Measurements from ENCODE around the gene ZNF277. TPM values are rescaled to one million over a fixed set of nuclear protein-coding genes. Genes with fewer than 3 reads are reported as not detected.

ZNF277 gene
- total RNA-seq, 1 donor from 2014 or later, result 21.6 TPM

- Histone ChIP-seq H3K9me3 (no peaks in the 10 kb centered on the region), H3K4me3 (no peak overlapping the region), H3K4me1 (peaks cover 6% of the 10 kb centered on the region), H3K27me3 (no peaks in the 10 kb centered on the region), H3K36me3 (no peaks in the 10 kb centered on the region), H3K27ac (no peak overlapping the region)
- TF ChIP-seq POLR2AphosphoS5 (IDR thresholded peaks at IDR 0.05; ENCODE audit: insufficient read depth in 1 of 2, low read depth in 1 of 2) (no peak), POLR2A (IDR thresholded peaks at IDR 0.05) (no peak), CTCF (IDR thresholded peaks at IDR 0.05) (no peak)
- DNase-seq (ENCODE audit: extremely low spot score in 2 of 2), result no peak
- intact Hi-C loops (cut with DNase I), result no loop called here
Observed at GRCh38 chr7:112214883-112215282, 8.4 kb downstream of the ZNF277 start.

GRCh38 chr7:112215787-112216186 lies 9.3 kb downstream of the ZNF277 start:
- Histone ChIP-seq H3K36me3 (no peaks in the 10 kb centered on the region), H3K4me3 (no peak overlapping the region), H3K4me1 (peaks cover 6% of the 10 kb centered on the region), H3K9me3 (no peaks in the 10 kb centered on the region), H3K27me3 (no peaks in the 10 kb centered on the region), H3K27ac (no peak overlapping the region)
- TF ChIP-seq CTCF (IDR thresholded peaks at IDR 0.05), result no peak
- no peak for TF ChIP-seq POLR2A (IDR thresholded peaks at IDR 0.05)
- TF ChIP-seq POLR2AphosphoS5 (IDR thresholded peaks at IDR 0.05; ENCODE audit: insufficient read depth in 1 of 2, low read depth in 1 of 2), result no peak
- DNase-seq (ENCODE audit: extremely low spot score in 2 of 2), result no peak
- intact Hi-C loops (cut with DNase I), result no loop called here

GRCh38 chr7:112220877-112221434 lies 14.5 kb downstream of the ZNF277 start:
- Histone ChIP-seq H3K27ac (no peak overlapping the region), H3K9me3 (no peaks in the 10 kb centered on the region), H3K4me1 (no peaks in the 10 kb centered on the region), H3K27me3 (no peaks in the 10 kb centered on the region), H3K36me3 (no peaks in the 10 kb centered on the region), H3K4me3 (no peak overlapping the region)
- intact Hi-C loops (cut with DNase I), result no loop called here
- no peak for DNase-seq (ENCODE audit: extremely low spot score in 2 of 2)
- TF ChIP-seq POLR2AphosphoS5 (IDR thresholded peaks at IDR 0.05; ENCODE audit: insufficient read depth in 1 of 2, low read depth in 1 of 2) (no peak), CTCF (IDR thresholded peaks at IDR 0.05) (no peak), POLR2A (IDR thresholded peaks at IDR 0.05) (no peak)

- TF ChIP-seq CTCF (IDR thresholded peaks at IDR 0.05), result no peak
- no peak for TF ChIP-seq POLR2AphosphoS5 (IDR thresholded peaks at IDR 0.05; ENCODE audit: insufficient read depth in 1 of 2, low read depth in 1 of 2)
- no peak for TF ChIP-seq POLR2A (IDR thresholded peaks at IDR 0.05)
- Histone ChIP-seq H3K4me3 (no peak overlapping the region), H3K4me1 (peaks cover 10% of the 10 kb centered on the region), H3K27me3 (no peaks in the 10 kb centered on the region), H3K36me3 (no peaks in the 10 kb centered on the region), H3K9me3 (no peaks in the 10 kb centered on the region), H3K27ac (no peak overlapping the region)
- intact Hi-C loops (cut with DNase I), result no loop called here
- DNase-seq (ENCODE audit: extremely low spot score in 2 of 2), result no peak
Observed at GRCh38 chr7:112223310-112223709, 16.8 kb downstream of the ZNF277 start.

- no peak overlapping the region for H3K4me3 ChIP-seq
- no peaks in the 10 kb centered on the region for H3K36me3 ChIP-seq
- H3K4me1 ChIP-seq, result peaks cover 10% of the 10 kb centered on the region
- H3K9me3 ChIP-seq, result no peaks in the 10 kb centered on the region
- no peak overlapping the region for H3K27ac ChIP-seq
- TF ChIP-seq CTCF (IDR thresholded peaks at IDR 0.05) (no peak), POLR2AphosphoS5 (IDR thresholded peaks at IDR 0.05; ENCODE audit: insufficient read depth in 1 of 2, low read depth in 1 of 2) (no peak), POLR2A (IDR thresholded peaks at IDR 0.05) (no peak)
- intact Hi-C loops (cut with DNase I), result no loop called here
- no peak for DNase-seq (ENCODE audit: extremely low spot score in 2 of 2)
- H3K27me3 ChIP-seq, result no peaks in the 10 kb centered on the region
Observed at GRCh38 chr7:112224186-112224585, 17.7 kb downstream of the ZNF277 start.

All from vagina (tissue), 2 donors.